Measurements from ENCODE around the gene RIMBP2.

Gene RIMBP2

DNA sequence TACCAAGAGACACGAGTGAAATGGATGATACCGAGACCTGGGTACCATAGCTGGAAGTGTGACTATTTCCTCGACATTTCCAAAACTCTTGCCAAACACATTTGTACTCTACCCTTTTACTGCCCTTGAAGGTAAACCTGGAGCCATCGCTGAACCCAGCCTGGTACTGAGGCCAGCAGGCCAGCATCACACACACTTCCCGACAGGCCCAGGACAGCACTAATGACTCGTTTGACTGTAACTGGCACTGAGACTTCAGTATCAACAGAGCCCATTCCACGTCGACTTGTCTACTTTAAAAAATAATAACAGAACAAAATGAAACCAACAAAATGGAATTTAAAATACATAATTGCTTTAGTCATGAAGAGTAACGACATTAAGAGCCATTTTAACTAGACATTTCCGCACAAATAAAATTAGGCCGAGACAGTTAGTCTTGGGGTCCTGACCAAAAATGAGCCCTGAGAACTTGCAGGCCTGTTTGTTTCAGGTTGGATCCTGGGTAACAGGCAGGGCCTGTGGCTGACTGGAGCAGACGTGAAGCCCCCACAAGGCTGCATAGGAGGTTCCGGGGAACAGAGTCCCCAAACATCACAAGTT lies 94.3 kb downstream of the RIMBP2 start:
- DNase-seq, result no peak

DNA sequence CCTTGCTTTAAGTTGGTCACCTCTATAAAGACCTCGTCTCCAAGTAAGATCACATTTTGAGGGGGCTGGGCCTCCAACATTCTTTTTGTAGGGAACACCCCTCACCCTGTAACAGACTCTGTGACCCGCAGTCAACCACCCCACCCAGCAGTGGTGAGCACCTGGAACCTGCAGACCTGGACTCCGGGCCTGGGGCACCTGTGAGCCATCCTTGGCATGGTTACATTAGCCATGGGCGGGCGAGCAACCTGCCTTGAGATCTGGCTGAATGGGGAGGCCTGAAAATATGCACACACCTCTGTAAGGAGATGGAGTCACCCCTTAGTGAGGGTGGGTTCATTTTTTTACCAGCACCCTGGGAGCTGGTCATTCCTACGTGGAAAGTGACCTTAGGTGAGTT lies 95.3 kb downstream of the RIMBP2 start:
- DNase-seq, result no peak

DNA sequence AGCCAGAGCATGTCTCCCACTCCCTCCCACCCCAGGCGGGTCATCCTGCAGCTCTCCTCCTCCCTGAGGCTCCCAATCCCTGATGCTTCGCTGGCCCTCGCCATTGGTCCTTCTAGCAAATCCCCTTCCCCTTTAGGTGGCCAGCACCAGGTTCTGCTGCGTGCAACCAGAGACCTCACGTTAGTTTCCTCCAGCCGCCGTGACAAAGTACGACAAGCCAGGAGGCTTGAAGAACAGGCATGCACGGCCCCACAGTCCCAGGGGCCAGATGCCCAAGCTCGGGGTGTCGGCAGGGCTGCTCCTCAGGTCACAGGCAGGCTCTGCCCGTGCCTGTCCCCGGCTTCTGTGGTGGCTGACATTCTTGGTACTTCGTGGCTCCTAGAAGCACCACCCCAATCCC lies 95.8 kb downstream of the RIMBP2 start:
- no peak for DNase-seq

DNA sequence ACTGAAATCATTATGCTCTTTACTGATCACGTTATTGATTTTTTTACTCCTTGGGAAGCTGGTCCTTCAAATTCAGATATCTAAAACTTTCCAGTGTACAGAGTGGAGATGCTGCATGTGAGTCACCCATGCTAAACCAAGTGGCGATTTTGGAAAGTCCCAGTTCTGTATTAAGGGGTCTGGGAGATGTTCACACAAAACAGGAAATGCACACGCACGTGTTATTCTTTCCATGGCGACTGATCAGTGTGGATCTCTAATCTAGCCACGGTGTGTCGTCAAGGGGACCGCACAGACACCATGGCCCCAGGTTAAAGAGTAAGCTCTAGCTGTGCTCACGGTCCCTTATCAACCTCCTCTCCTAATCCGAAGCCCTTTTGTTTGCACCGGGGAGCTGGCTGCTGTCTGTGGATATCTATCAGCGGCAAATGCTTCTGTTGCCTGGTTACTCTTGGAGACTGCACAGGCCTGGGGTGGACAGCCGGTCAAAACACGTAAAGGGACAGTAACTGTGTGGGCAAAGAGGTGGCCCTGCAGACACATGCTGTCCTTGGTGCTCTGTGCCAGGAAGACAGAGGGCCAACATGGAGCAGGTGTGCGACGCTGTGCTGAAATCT lies 96.6 kb downstream of the RIMBP2 start:
- no peak for DNase-seq

DNA sequence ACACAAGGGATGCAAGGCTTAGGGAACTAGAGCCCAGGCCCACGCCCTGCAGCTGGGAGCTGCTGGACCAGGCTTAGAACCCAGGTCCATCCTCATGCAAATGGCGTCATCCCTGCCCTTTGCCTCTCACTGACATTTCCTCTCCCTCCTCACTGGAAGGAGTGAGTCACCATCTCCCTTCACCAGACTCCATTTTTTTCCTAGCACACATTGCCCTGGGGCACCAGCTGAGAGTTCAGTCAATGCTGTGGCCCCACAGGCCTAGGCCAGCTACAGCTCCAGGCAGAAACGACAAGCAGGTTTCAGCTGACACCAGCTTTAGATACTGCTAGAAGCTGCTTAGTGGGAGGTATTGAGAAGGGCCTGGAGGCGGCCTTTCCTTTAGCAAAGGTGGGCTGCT lies 98.9 kb downstream of the RIMBP2 start:
- DNase-seq, result no peak

DNA sequence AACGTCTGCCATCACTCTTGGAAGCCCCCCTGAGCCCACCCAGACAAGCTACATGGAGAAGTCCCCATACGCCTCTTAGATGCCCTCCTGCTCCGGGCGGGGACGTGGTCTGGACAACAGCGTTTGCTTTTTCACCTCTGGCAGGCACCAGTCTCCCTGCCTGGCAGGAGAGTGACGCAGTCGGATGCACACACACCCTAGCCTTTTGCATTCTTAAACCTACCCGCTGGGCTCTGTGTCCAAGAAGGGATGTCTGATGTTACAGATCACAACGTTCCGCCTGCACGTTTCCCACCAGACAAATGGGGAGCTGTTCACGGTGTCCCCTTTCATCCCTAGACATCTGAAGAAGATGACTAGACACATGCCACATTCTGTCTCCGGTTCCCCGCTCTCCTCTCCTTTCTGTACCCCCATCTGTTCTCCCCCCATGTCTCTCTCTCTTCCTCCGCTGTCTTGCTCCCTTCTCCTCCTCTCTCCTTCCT lies 100.2 kb downstream of the RIMBP2 start:
- no peak for DNase-seq

DNA sequence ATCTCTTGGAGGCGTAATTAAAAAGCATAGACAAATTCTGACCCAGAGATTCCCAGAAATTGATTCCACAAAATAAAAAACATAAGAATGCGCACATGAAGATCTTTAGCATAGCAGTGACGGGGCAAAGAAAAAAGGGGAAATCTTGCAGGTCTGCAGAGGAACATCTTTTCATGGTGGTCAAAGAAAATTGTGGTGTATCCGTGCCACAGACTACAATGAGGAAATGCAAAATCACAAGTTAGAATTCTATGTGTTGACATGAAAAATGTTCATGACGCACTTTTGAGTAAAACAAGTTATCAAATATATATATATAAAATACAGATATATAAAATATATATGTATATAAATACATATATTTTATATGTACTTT lies 101.6 kb downstream of the RIMBP2 start:
- DNase-seq, result no peak

DNA sequence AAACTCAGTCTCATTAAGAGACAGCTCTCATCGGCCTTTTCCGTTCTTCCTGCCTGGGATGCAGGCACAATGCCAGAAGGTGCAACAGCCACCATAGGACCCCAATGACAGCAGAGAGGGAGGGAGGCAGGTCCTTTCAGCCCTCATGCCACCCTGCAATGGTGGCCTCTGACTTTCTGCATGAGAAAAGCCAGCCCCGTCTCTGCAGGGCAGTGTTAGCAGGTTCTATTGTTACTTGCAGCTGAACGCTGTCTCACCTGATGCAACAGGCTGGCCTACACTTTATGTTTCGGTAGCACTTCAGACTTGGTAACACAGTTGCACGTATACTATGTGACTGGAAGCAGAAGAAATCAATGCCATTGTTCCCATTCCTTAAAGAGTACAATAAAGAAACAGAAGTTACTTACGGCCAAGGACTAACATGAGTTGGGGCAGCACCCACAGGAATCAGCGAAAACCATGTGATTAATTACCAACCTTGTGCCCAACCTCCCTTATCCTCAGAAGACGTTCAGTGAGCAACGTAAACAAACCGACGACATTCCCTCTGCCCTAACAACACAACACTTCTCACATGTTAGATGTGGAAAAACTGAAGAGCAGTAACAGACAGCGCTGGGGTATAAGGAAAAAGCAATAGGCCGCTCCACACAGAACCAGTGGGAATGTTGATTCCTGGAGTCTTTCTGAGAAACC lies 102.1 kb downstream of the RIMBP2 start:
- DNase-seq, result no peak

DNA sequence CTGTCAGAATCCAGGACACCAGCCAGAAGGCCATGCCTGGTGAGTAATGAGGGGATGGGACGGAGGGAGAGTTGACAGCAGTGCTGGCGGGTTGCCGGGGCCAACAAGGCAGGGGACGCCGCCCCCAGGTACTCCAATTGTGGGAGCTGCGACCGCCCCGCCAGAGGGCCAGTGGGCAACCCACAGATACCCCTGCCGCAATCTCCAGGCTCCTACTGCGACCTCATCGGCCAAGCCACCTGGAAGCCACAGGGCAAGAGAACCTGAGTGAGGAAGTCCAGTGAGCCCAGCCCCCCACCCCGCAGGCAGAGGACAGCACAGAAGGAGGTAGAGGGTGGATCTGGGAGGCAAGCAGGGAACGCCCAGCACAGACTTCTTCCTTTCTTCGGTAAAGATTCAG lies 103.0 kb downstream of the RIMBP2 start:
- no peak for DNase-seq

DNA sequence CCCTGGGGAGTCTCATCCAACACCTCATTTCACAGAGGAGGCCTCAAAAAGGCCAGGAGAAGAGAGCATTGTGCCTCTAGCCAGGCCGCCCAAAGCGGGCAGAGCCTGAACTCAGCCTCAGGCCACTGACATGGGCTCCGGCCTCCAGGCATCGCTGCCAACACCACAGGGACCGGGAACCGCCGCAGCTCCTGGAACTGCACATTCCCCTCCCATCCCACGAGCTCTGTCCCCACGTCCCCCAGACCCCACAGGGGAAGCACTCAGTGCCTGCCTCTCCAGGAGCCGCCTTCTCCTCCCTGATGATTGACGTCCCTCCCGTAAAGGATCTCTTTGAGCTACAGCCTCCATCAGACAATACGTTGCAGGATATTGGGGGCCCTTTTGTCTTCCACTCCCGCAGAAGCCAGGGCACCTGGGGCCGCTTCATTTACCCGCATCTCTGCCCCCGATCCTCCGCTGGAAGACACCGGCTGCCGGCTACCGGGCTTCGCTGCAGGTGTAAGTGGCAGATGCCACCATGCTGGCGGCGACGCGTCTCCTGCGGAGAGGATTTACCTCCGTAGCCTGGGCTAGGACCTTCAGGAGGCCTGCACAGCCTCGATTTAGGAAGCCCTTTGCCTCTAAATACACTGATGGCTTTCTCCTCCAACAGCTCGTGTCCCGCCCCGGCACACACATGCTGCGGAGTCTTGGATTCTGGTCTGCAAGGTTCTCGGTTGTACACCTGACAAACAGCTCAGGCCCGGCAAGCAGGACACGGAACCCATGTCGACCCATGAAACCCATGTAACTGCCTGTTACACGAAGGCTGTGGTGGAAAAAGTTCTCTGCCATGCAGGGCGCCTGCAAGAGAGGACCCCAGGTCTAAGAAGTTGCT lies 104.8 kb downstream of the RIMBP2 start:
- no peak for DNase-seq

DNA sequence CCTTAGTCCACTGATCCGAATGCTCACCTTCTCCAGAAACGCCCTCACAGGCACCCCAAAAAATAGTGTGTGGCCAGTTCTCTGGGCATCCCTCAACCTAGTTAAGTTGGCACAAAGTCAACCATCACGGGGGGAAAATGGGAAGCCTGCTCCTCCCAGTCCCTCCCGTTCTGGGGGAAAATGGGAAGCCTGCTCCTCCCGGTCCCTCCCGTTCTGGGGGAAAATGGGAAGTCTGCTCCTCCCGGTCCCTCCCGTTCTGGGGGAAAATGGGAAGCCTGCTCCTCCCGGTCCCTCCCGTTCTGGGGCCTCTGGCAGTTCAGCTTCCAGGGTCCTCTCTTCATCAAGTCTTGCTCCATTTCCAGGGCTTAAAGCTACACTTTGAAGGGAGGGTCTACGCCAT lies 106.1 kb downstream of the RIMBP2 start:
- no peak for DNase-seq

DNA sequence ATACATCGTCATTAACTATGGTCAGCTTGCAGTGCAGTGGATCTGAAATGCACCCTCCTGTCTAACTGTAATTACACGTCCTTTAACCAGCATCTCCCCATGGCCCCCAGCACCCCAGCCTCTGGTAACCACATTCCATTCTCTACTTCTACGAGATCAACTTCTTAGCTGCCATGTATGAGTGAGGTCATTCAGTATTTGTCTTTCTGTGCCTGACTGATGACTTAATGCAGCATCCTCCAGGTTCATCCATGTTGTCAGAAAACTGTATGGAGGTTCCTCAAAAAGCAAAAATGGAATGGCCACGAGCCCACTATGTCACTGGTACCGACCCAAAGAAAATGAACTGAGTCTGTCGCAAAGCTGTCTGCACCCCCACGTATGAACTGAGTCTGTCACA lies 107.3 kb downstream of the RIMBP2 start:
- DNase-seq, result no peak

DNA sequence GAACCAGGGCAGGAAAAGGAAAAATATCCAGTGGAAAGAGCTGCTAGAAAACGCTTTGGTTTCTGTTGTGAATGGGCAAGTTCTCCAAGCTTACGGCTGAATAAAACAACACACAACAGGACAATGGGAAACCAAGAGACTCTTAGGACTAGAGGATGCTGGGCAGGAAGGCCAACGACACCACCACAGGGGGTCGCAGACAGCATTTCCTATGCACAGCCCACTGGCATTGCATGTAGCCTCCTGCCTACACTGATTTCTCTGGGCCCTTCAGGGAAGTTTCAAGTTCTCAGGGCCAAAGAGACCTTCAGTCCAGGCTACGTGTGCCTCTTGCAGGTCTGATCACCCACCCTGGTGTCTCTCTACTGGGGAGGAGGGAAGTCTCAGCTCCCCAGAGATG lies 108.0 kb downstream of the RIMBP2 start:
- DNase-seq, result no peak

DNA sequence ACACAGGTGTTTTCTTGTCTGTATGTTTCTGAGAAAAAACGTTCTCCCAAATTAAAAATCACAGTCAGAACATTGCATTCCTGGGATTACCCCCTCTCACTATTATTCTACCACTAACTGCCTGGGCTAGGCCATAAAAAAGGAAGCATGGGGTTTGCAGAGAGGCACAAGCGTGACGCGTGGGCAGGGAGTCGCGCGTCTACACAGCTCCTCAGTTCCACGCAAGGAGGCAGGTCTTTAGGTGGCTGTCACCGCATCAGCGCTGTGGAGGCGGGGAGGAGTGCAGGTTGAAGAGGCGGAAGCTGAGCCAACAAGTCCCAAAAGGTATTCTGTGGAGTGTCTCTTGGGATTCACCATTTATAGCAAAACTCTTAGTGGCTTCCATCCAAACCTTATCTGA lies 109.9 kb downstream of the RIMBP2 start:
- no peak for DNase-seq

DNA sequence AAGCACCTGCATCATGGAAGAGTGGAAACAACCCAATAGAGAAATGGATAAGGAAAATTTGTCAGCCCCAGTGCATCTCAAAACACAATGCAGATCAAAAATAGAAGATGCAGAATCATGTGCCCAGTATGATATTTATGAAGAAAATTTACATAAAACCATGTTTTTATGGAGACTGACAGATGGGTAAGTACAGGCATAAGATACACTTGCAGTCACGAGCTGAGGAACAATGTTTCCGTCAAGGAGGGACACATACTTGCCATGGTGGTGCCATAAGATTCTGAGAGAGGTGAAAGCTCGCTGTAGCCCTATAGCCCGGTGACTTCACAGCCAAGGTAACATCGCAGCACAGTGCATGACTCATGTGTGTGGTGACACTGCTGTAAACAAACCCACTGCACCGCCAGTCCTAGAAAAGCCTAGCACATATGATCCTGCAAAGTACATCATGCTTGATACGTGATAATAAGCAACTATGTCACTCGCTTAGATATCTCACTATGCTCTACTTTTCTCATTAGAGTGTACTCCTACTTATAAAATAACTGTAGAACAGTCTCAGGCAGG lies 112.6 kb downstream of the RIMBP2 start:
- no peak for DNase-seq

DNA sequence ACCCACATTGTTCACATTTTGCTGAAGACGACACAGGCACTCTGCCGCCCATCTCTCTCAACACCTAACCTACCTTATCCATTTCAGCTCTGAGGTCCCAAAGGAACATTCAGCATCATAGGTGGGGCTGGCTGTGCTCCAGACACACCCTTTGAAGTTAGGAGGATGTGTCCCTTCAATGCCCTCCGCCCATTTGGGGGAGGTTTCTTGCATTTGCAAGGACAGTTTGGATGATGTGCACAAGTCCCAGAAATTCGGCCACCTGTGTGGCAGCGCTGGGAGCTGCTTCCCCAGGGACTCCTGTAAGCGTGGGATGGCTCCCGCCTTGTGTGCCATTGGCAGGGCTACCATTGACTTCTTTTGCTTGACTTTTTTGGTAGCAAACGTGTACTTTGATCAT lies 113.8 kb downstream of the RIMBP2 start:
- DNase-seq, result no peak

DNA sequence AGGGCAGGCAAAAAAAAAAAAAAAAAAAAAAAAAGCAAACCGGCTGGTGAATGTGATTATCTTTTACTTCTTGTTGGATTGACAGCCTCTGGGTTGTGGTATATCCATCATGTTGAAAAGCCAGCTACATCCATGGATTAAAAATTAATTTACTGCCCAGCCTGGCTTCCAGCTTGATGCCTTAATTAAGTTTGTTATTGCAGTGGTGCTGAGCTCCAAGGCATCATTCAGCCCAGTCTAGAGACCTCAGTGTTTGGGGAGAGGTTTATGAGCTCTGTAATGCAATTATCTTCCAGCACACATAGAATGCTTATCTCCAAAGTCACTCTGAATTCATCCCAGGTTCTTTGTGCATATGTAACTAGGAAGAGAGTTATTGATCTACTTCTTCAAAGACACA lies 114.8 kb downstream of the RIMBP2 start:
- no peak for DNase-seq

DNA sequence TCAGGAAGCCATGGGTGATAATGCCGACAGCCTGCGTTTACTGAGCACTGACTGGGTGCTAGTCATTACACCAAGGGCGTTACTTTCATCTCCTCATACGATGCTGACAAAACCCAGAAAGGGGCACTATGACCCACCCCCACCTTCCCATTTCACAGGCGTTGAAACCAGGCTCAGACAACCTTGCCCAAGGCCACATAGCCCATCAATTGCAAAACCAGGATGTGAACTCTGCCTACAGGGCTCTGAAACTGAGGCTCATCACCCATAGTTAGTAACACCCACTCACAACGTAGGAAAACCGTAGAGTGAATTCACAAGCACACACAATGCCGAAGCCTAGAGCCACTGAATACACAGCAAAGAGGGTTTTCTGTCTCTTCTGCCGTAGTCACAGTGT lies 119.9 kb downstream of the RIMBP2 start:
- DNase-seq, result no peak

DNA sequence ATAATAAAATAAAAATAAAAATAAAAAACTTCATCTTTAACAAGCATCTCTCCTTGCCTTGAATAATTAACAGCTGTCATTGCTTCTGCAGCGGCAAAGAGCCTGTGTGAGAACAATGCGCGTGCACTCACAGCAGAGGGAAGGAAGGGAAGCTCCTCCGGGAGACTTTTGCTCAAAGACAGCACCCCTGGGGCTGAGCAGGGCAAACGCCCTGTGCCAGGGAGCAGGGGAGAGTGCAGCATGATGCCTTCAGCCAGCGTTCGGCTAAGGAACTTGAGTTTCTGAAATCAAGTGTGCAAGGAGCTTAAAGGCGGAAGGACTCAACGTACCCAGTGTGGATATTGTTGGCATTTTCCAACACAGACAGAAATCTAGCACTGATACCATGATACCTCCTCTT lies 120.5 kb downstream of the RIMBP2 start:
- no peak for DNase-seq

DNA sequence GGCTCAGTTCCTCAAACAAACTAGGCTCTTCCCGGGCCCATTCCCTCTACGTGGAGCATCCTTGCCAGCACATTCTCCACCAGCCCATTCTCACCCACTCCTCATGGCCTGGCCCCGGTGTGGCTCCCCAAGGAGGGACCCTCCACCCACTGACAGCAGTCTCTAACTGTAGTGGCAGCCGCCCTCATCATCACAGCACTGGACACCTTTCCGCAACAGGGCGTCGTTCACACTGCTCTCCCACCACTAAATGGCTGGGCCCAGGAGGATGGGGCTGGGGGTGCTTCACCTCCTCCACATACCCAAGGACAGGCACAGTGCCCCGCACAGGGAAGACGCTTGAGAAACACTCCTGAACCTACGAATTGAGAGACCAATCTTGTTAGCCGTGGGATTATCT lies 123.0 kb downstream of the RIMBP2 start:
- DNase-seq, result no peak

DNA sequence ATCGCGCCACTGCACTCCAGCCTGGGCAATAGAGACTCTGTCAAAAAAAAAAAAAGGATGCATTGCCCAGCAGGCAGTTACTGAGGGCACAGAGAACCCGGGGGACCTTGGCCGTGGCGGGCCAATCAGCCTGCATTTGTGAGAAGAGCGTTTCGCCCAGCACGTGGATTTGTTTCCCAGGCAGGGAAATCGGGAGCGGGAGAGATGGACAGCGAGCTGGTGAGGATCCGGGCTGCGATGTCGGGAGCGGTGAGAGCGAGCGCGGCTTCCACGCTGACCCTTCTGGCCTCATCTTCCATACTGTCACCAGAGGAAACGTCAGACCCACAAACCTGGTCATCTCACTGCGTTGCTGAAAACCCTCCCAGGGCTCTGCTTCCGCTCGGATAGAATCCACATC lies 123.5 kb downstream of the RIMBP2 start:
- DNase-seq, result no peak

DNA sequence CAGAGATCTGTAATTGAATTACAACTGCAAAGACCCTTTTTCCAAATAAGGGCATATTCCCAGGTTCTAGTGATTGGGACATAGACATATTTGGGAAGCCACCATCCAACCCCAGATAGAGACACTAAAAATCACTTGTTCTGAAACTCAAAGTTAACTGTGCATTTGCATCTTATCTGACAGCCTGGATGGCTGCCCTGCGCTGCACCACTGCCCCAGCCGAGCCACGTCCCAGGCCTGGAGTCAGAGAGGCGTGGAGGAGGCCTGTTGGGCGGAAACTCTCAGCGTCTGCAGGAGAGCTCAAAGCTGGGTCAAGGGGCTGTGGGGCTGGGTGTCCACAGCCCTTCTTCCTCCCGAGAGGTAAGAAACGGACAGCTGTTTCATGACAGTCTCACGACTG lies 124.4 kb downstream of the RIMBP2 start:
- no peak for DNase-seq

DNA sequence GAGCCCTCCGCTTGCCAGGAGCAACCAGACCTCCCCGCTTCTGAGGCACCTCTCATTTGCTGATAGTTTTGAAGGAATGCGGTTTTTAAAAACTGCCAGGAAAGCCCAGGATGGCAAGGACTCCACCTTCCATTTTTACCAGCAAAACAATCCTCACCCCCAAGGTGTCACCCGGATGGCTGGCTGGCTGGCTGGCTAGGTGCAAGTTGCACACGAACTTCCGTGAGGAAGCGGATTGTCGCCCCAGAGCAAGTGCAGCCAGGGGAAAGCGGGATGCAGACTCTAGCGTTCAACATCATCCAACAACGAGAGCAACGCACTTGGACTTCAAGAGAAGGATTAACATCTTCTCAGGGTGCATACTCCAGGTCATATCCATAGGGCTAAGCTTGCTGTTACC lies 125.4 kb downstream of the RIMBP2 start:
- DNase-seq, result no peak
